Activated naive CD4-positive, alpha-beta T cell treated with anti-CD3 and anti-CD28 coated beads for 36 hours (primary cell): ENCODE measurements around the gene INF2. TPM values are rescaled to one million over a fixed set of nuclear protein-coding genes. Genes with fewer than 3 reads are reported as not detected.
A peak's percentile ranks its signal among the peaks of the same experiment; 100 is the strongest.

Experiments
- CTCF ChIA-PET: fragments of 350-600 bp; sonication (Branson Sonifier 250); formaldehyde crosslinking; loops from one replicate; lab custom pipeline; 2021; ENCODE audit warnings: antibody characterized with exemption; lab: Charles Lee
- DNase-seq: peaks from one replicate; pipeline ENCODE4 v3.0.0-alpha.2; 2020
- H3K27ac Mint-ChIP-seq: one replicate; pipeline ENCODE4 v1.8.0; 2021; ENCODE audit warnings: mild to moderate bottlenecking, mixed read lengths
- H3K27me3 Mint-ChIP-seq: one replicate; pipeline ENCODE4 v1.8.0; 2021; ENCODE audit warnings: low read depth, mixed read lengths
- H3K36me3 Mint-ChIP-seq: one replicate; pipeline ENCODE4 v1.8.0; 2021; ENCODE audit warnings: low read depth, mixed read lengths
- H3K4me1 Mint-ChIP-seq: one replicate; pipeline ENCODE4 v1.8.0; 2021; ENCODE audit warnings: low read depth, mixed read lengths
- H3K4me3 Mint-ChIP-seq: one replicate; pipeline ENCODE4 v1.8.0; 2021; ENCODE audit warnings: mild to moderate bottlenecking, moderate library complexity, mixed read lengths
- H3K9me3 Mint-ChIP-seq: one replicate; pipeline ENCODE4 v1.8.0; 2021; ENCODE audit warnings: mixed read lengths
- intact Hi-C: fragments of 100-400 bp; cut with micrococcal nuclease; formaldehyde crosslinking; loops from one replicate; pipeline ENCODE4 v1.15.1; 2023
- total RNA-seq, 2 experiments: library from RNA; stranded (reverse); gene quantifications; one replicate each; pipeline ENCODE4 v1.2.3, GENCODE V29; 2021

Gene INF2
- total RNA-seq, 2 experiments from 2014 or later, result 50.7 to 50.9 TPM

DNA sequence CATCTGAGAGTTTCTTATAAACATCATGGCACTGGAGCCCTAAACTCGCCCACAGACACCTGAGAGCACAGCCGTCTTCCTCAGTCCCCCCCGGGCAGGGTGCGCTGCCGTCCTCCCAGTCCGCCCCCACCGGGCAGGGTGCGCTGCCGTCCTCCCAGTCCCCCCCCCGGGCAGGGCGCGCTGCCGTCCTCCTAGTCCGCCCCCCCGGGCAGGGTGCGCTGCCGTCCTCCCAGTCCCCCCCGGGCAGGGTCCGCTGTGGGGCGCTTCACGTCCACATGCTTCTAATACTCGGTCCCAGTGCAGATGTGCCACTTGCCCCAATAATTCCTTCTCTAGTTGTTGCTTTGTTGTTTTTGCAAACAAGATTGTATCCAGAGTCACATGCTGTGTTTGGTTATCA lies 27.7 kb downstream of the INF2 start:
- H3K4me1 Mint-ChIP-seq, result no peaks in the 10 kb centered on the region
- H3K9me3 Mint-ChIP-seq, result no peaks in the 10 kb centered on the region
- H3K36me3 Mint-ChIP-seq, result peaks cover 5% of the 10 kb centered on the region
- CTCF ChIA-PET, result no interaction called here
- intact Hi-C loops, result no loop called here
- H3K27ac Mint-ChIP-seq, result peak overlapping the region; percentile 65
- no peaks in the 10 kb centered on the region for H3K27me3 Mint-ChIP-seq
- H3K4me3 Mint-ChIP-seq, result no peak overlapping the region
- DNase-seq, result no peak

DNA sequence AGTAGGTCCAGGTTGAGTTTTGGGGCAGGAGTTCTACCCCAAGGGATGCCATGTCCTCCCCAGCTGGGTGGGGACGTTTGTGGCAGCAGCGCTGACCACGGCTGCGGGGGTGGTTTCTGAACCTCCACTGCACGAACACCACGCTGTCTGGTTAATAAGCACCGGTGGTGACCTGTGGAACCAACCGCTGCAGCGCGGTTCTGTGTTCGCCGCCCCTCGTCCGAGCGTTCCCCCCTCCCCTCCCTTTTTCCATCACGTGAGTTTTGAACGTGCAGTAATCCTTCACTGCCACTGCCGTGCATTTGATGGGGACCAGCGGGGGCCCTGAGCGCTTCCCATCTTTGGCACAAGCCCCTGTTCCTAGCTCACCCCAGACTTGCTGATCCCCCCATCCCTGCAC lies 28.2 kb downstream of the INF2 start:
- H3K27ac Mint-ChIP-seq, result no peak overlapping the region
- intact Hi-C loops, result no loop called here

GRCh38 chr14:104718147-104718546 lies 28.7 kb downstream of the INF2 start:
- H3K4me1 Mint-ChIP-seq, result no peaks in the 10 kb centered on the region
- peaks cover 5% of the 10 kb centered on the region for H3K36me3 Mint-ChIP-seq
- H3K4me3 Mint-ChIP-seq, result no peak overlapping the region
- CTCF ChIA-PET, result no interaction called here
- no peak for DNase-seq
- no peak overlapping the region for H3K27ac Mint-ChIP-seq
- no peaks in the 10 kb centered on the region for H3K9me3 Mint-ChIP-seq
- no peaks in the 10 kb centered on the region for H3K27me3 Mint-ChIP-seq
- intact Hi-C loops, result no loop called here

More for the DNA sequence above, 28.2 kb downstream of the INF2 start:
- CTCF ChIA-PET, result no interaction called here
- Mint-ChIP-seq H3K27me3 (no peaks in the 10 kb centered on the region), H3K4me3 (no peak overlapping the region), H3K4me1 (no peaks in the 10 kb centered on the region), H3K36me3 (peaks cover 5% of the 10 kb centered on the region), H3K9me3 (no peaks in the 10 kb centered on the region)
- DNase-seq, result no peak

DNA sequence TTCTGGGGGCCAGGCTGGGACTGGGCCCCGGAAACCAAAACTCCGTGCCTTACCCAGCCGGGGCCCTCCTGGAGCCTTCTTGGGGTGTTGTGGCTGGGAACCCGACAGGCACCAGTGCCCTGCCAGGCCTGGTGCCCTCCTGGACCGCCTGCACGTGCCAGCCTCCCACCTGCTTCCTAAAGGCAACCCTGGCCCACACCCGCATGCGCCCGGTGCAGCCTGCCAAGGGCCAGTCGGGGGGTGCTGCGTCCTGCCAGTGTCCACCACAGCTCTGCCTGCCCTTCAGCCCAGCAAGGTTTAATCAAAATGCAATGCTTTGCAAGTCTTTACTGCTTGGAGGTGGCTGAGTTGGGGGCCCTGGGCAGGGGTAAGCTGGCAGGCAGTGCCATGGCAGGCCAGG lies 29.5 kb downstream of the INF2 start:
- no peaks in the 10 kb centered on the region for H3K27me3 Mint-ChIP-seq
- CTCF ChIA-PET, result no interaction called here
- intact Hi-C loops, result no loop called here
- no peak overlapping the region for H3K27ac Mint-ChIP-seq
- no peak overlapping the region for H3K4me3 Mint-ChIP-seq
- peaks cover 5% of the 10 kb centered on the region for H3K36me3 Mint-ChIP-seq
- no peaks in the 10 kb centered on the region for H3K4me1 Mint-ChIP-seq
- no peaks in the 10 kb centered on the region for H3K9me3 Mint-ChIP-seq
- no peak for DNase-seq

GRCh38 chr14:104719343-104719742 lies 29.9 kb downstream of the INF2 start:
- H3K4me1 Mint-ChIP-seq, result no peaks in the 10 kb centered on the region
- no peaks in the 10 kb centered on the region for H3K9me3 Mint-ChIP-seq
- no peak for DNase-seq
- CTCF ChIA-PET, result no interaction called here
- no peaks in the 10 kb centered on the region for H3K27me3 Mint-ChIP-seq
- peaks cover 5% of the 10 kb centered on the region for H3K36me3 Mint-ChIP-seq
- no peak overlapping the region for H3K4me3 Mint-ChIP-seq
- intact Hi-C loops, result no loop called here
- H3K27ac Mint-ChIP-seq, result no peak overlapping the region

GRCh38 chr14:104721505-104722431 lies 32.4 kb downstream of the INF2 start:
- intact Hi-C loops, result no loop called here
- Mint-ChIP-seq H3K27ac (no peak overlapping the region), H3K4me3 (no peak overlapping the region)

GRCh38 chr14:104722938-104723650 lies 33.7 kb downstream of the INF2 start:
- no peaks in the 10 kb centered on the region for H3K27me3 Mint-ChIP-seq
- DNase-seq, result no peak
- H3K4me3 Mint-ChIP-seq, result peak overlapping the region; percentile 29
- no peak overlapping the region for H3K27ac Mint-ChIP-seq
- no peaks in the 10 kb centered on the region for H3K4me1 Mint-ChIP-seq
- intact Hi-C loops, result loop anchor here (1.0 kb wide), 1 partner anchor 103 kb away; no protein-coding TSS in a partner anchor
- CTCF ChIA-PET, result interaction anchor here (0.8 to 1.2 kb wide), 4 partner anchors 29 to 120 kb away, joined by 3 to 4 read pairs (median 4); partner anchors contain the start of gene SIVA1
- H3K9me3 Mint-ChIP-seq, result no peaks in the 10 kb centered on the region
- H3K36me3 Mint-ChIP-seq, result peaks cover 3% of the 10 kb centered on the region

More at GRCh38 chr14:104721505-104722431, 32.4 kb downstream of the INF2 start:
- no peaks in the 10 kb centered on the region for H3K27me3 Mint-ChIP-seq
- no peak for DNase-seq
- CTCF ChIA-PET, result interaction anchor here (0.8 to 1.1 kb wide), 3 partner anchors 13 to 44 kb away, joined by 3 read pairs; no protein-coding TSS in a partner anchor
- peaks cover 3% of the 10 kb centered on the region for H3K36me3 Mint-ChIP-seq
- H3K4me1 Mint-ChIP-seq, result no peaks in the 10 kb centered on the region
- no peaks in the 10 kb centered on the region for H3K9me3 Mint-ChIP-seq

DNA sequence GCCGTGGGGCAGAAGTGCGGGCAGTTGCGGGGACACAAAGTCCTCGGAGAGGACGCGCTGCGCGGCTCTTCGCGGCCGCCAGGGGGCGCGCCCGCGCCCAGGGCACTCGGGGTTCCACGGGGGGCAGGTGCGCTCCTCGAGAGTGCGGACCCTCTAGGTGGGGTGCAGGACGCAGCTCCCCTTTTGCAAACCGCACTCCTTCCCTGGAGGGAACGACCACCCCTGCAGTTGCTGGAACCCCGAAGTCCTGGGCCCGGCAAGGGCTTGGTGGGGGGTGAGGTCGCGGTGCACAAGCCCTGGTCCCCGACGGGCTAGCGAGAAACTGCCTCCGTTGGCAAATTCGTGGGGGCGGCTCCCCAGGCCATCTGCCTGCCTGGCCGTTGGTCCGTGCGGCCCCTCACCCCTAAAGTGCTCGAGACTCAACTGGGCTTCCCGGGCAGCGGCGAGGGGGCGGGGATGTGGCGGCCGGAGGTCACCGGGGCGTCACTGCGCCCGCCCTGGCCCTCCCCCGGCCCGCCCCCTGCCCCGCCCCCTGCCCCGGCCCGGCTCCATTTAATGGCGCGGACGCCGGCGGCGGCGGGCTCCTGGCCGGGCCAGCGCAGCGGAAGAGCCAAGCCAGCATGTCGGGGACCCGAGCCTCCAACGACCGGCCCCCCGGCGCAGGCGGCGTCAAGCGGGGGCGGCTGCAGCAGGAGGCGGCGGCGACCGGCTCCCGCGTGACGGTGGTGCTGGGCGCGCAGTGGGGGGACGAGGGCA lies 34.4 kb downstream of the INF2 start, which contains the start of gene ADSS1:
Gene ADSS1, plus strand, starts transcription at position 579 of the 756 bp plus-strand sequence. Its CDS starts 42 bp downstream, at position 621.
- Mint-ChIP-seq H3K27ac (no peak within 1 kb of the TSS), H3K4me3 (peak within 1 kb of the TSS; percentile 71), H3K9me3 (no peaks in the 10 kb centered on the region), H3K27me3 (no peaks in the 10 kb centered on the region), H3K4me1 (no peaks in the 10 kb centered on the region), H3K36me3 (peaks cover 3% of the 10 kb centered on the region)
- DNase-seq, result peak; percentile 53
- CTCF ChIA-PET, result interaction anchor here (0.8 to 1.4 kb wide), 5 partner anchors 15 to 119 kb away, joined by 3 to 4 read pairs (median 3); partner anchors contain the start of gene SIVA1
- intact Hi-C loops, result loop anchor here (1.0 kb wide), 2 partner anchors 28 to 102 kb away; no protein-coding TSS in a partner anchor

DNA sequence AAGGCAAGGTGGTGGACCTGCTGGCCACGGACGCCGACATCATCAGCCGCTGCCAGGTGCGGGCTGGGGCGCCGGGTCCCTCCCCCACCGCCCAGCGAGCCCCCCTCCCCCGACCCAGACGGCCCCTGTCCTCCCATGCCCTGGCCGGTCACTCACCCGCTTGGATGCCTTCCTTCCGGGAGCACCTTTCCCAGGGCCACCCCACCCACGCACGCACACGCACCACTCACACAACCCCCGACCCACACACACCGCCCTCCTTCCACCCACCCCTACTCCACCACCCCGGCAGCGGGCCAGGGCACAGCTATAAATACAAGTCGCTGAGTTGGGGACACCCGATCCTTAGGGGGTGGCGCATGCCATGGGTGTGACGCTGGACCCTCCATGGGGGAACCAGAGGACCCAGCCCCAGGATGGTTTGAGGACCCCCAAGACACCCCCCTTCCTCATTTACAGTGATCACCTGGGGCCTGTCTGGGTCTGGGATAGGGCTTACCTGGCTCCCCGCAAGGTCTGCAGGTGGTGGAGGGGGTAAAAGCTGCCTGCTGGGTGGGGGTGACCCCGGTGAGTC lies 35.1 kb downstream of the INF2 start:
- intact Hi-C loops, result loop anchor here (1.0 kb wide), 1 partner anchor 28 kb away; no protein-coding TSS in a partner anchor
- H3K4me1 Mint-ChIP-seq, result no peaks in the 10 kb centered on the region
- CTCF ChIA-PET, result interaction anchor here (0.6 to 1.5 kb wide), 4 partner anchors 15 to 76 kb away, joined by 3 to 6 read pairs (median 4); no protein-coding TSS in a partner anchor

GRCh38 chr14:104724981-104725771 lies 35.8 kb downstream of the INF2 start:
- CTCF ChIA-PET, result interaction anchor here (0.6 to 1.5 kb wide), 4 partner anchors 16 to 77 kb away, joined by 3 to 6 read pairs (median 4); no protein-coding TSS in a partner anchor
- H3K27ac Mint-ChIP-seq, result no peak overlapping the region
- no peaks in the 10 kb centered on the region for H3K4me1 Mint-ChIP-seq
- peak overlapping the region; percentile 55 for H3K4me3 Mint-ChIP-seq
- no peak for DNase-seq
- no peaks in the 10 kb centered on the region for H3K27me3 Mint-ChIP-seq
- intact Hi-C loops, result loop anchor here (1.0 kb wide), 1 partner anchor 27 kb away; no protein-coding TSS in a partner anchor
- H3K9me3 Mint-ChIP-seq, result no peaks in the 10 kb centered on the region
- no peaks in the 10 kb centered on the region for H3K36me3 Mint-ChIP-seq

More for the DNA sequence above, 35.1 kb downstream of the INF2 start:
- DNase-seq, result peak; percentile 21
- Mint-ChIP-seq H3K27me3 (no peaks in the 10 kb centered on the region), H3K27ac (no peak overlapping the region), H3K4me3 (peak overlapping the region; percentile 55), H3K36me3 (peaks cover 3% of the 10 kb centered on the region), H3K9me3 (no peaks in the 10 kb centered on the region)
